SKM-1 treated with dmso at 0.1 percent for 144 hours (cell line): ENCODE measurements around the gene C19orf25.

Source experiments
- DNase-seq: peaks from one replicate; lab custom pipeline; 2025; ENCODE audit not compliant: unreplicated experiment; lab: John Stamatoyannopoulos, UW

Gene C19orf25

GRCh38 chr19:1466461-1467214 is 12.4 kb downstream of the C19orf25 start:
- no peak for DNase-seq

GRCh38 chr19:1466018-1466460 is 13.0 kb downstream of the C19orf25 start:
- DNase-seq = no peak

- no peak for DNase-seq
These were observed 13.6 kb downstream of the C19orf25 start for GRCh38 chr19:1465191-1466016.

- no peak for DNase-seq
These were observed 17.2 kb downstream of the C19orf25 start for GRCh38 chr19:1461862-1462261.

- no peak for DNase-seq
These were observed 18.7 kb downstream of the C19orf25 start for GRCh38 chr19:1460033-1460995.

- no peak for DNase-seq
These were observed 19.5 kb downstream of the C19orf25 start for GRCh38 chr19:1459479-1459878.

- no peak for DNase-seq
These were observed 21.1 kb downstream of the C19orf25 start for GRCh38 chr19:1457892-1458291.

- DNase-seq = no peak
These were observed 21.8 kb downstream of the C19orf25 start for GRCh38 chr19:1457031-1457739.

- DNase-seq = no peak
These were observed 22.7 kb downstream of the C19orf25 start for GRCh38 chr19:1456121-1456900.

GRCh38 chr19:1455336-1456120 is 23.5 kb downstream of the C19orf25 start:
- peak; percentile 82 for DNase-seq

GRCh38 chr19:1455002-1455335 is 24.0 kb downstream of the C19orf25 start:
- no peak for DNase-seq

GRCh38 chr19:1453525-1454364 is 25.3 kb downstream of the C19orf25 start:
- no peak for DNase-seq

- DNase-seq = no peak
These were observed 26.1 kb downstream of the C19orf25 start for GRCh38 chr19:1452802-1453524.

- no peak for DNase-seq
These were observed 26.9 kb downstream of the C19orf25 start for GRCh38 chr19:1451916-1452801.

GRCh38 chr19:1450735-1451731 is 28.0 kb downstream of the C19orf25 start:
- no peak for DNase-seq
